HG03025 (cell line): Measurements from ENCODE around the gene DMRT1.

Experiments used
- ATAC-seq: cut with Tn5 transposase; IDR thresholded peaks from one replicate; pipeline ENCODE4 v1.9.1; 2021; ENCODE audit warnings: mild to moderate bottlenecking, moderate library complexity; ENCODE audit not compliant: unreplicated experiment, low FRiP score

Gene DMRT1

GRCh38 chr9:841371-842209, at the start of gene DMRT1:
Gene DMRT1, plus strand, starts transcription at chr9:841697. Its CDS starts 142 bp downstream, at chr9:841839.
- ATAC-seq = no peak

- no peak for ATAC-seq
These were observed 48.9 kb upstream of the DMRT1 start for GRCh38 chr9:792331-793260.

GRCh38 chr9:794386-794785, 47.1 kb upstream of the DMRT1 start:
- ATAC-seq = no peak

- no peak for ATAC-seq
These were observed 45.6 kb upstream of the DMRT1 start for GRCh38 chr9:795869-796268.

GRCh38 chr9:800591-801150, 40.8 kb upstream of the DMRT1 start:
- no peak for ATAC-seq

- no peak for ATAC-seq
These were observed 40.0 kb upstream of the DMRT1 start for GRCh38 chr9:801399-802071.

GRCh38 chr9:804026-804425, 37.5 kb upstream of the DMRT1 start:
- no peak for ATAC-seq

- no peak for ATAC-seq
These were observed 36.3 kb upstream of the DMRT1 start for GRCh38 chr9:805151-805550.

GRCh38 chr9:806285-807156, 35.0 kb upstream of the DMRT1 start:
- ATAC-seq = no peak

- no peak for ATAC-seq
These were observed 30.4 kb upstream of the DMRT1 start for GRCh38 chr9:811106-811531.

GRCh38 chr9:818958-819357, 22.5 kb upstream of the DMRT1 start:
- no peak for ATAC-seq

GRCh38 chr9:826500-827280, 14.8 kb upstream of the DMRT1 start:
- no peak for ATAC-seq

- no peak for ATAC-seq
These were observed 1.2 kb upstream of the DMRT1 start for GRCh38 chr9:840343-840742.

GRCh38 chr9:842635-843426, 1.3 kb downstream of the DMRT1 start:
- ATAC-seq = no peak

GRCh38 chr9:843427-843785, 1.9 kb downstream of the DMRT1 start:
- ATAC-seq = no peak

- no peak for ATAC-seq
These were observed 5.4 kb downstream of the DMRT1 start for GRCh38 chr9:846852-847251.

- peak; percentile 63 for ATAC-seq
These were observed 6.0 kb downstream of the DMRT1 start for GRCh38 chr9:847505-847904.

- no peak for ATAC-seq
These were observed 7.9 kb downstream of the DMRT1 start for GRCh38 chr9:849431-849830.
